ENCODE results near the gene GLP1R.

GRCh38 chr6:39016839-39017546 lies 31.6 kb upstream of the GLP1R start:
- TF ChIP-seq CTCF (IDR thresholded peaks at IDR 0.05 in 4 of 5, conservative IDR thresholded peaks at IDR 0.05 in 1 of 5) (no peak), POLR2A (IDR thresholded peaks at IDR 0.05) (no peak)

Measured in gastrocnemius medialis (tissue), 4 donors.